Heart right ventricle (tissue), 16 donors: ENCODE measurements around the gene ZNF618. TPM values are rescaled to one million over a fixed set of nuclear protein-coding genes. Genes with fewer than 3 reads are reported as not detected.

Source experiments
- ATAC-seq, 8 donors: fragments of 200-7000 bp; cut with Tn5 transposase; one replicate each; pipeline ENCODE4 v1.9.1; 2020; ENCODE audit warnings: mild to moderate bottlenecking in 8 of 8, moderate library complexity in 8 of 8, moderate number of reproducible peaks in 1 of 8
- DNase-seq, 2 donors: peaks; one replicate each; pipeline ENCODE4 v3.0.0-alpha.2; 2020
- H3K27ac ChIP-seq, 10 donors: fragments of 200-600 bp; sonication (generic) in 2 of 10; one replicate each; pipeline versions ENCODE4 v1.5.0 to v1.8.0; 2020 to 2022; ENCODE audit warnings: mild to moderate bottlenecking in 3 of 10
- H3K27me3 ChIP-seq, 7 donors: fragments of 200-600 bp; one replicate each; pipeline ENCODE4 v1.8.0; 2021 to 2022; ENCODE audit warnings: mild to moderate bottlenecking in 2 of 7
- H3K36me3 ChIP-seq, 9 donors: fragments of 200-600 bp; sonication (generic) in 1 of 9; one replicate each; pipeline versions ENCODE4 v1.5.0 to v1.8.0; 2020 to 2022; ENCODE audit warnings: mild to moderate bottlenecking in 2 of 9
- H3K4me1 ChIP-seq, 9 donors: fragments of 200-600 bp; sonication (generic) in 1 of 9; one replicate each; pipeline versions ENCODE4 v1.5.0 to v1.8.0; 2020 to 2022; ENCODE audit warnings: mild to moderate bottlenecking in 4 of 9
- H3K4me3 ChIP-seq, 10 donors: fragments of 200-600 bp; sonication (generic) in 2 of 10; one replicate each; pipeline versions ENCODE4 v1.5.0 to v1.8.0; 2020 to 2022; ENCODE audit warnings: mild to moderate bottlenecking in 7 of 10, moderate library complexity in 2 of 10
- H3K9me3 ChIP-seq, 11 donors: fragments of 200-600 bp in 10 of 11; sonication (generic) in 2 of 11; one replicate each; pipeline versions ENCODE4 v1.5.0 to v1.8.0; 2013 to 2022; ENCODE audit warnings: mild to moderate bottlenecking in 2 of 11, control low read depth in 1 of 11, moderate library complexity in 1 of 11
- WGBS, 2 donors: extraction: QIAGEN DNeasy Blood & Tissue Kit; methylation state at CpG; one replicate each; pipeline ENCODE4 v1.1.7; 2013; ENCODE audit warnings: inconsistent platforms in 1 of 2; 5-methylcytosine and 5-hydroxymethylcytosine counted together
- intact Hi-C, 10 donors: fragments of 100-400 bp; cut with DNase I; formaldehyde crosslinking; loops; one replicate each; pipeline versions ENCODE4 v1.11.1 to v1.14.2; 2022
- polyA plus RNA-seq, 2 donors: library from polyadenylated mRNA; stranded (reverse); fragments of 200-250 nt; gene quantifications; one replicate each; pipeline ENCODE4 v1.2.3, GENCODE V29; 2013
- total RNA-seq, 10 donors: library from RNA; stranded (reverse); fragmentation: NEBNext Ultra II Directional in 3 of 10; extraction: Animal tissue kit (Norgen Biotek cat#: 25700) in 3 of 10; gene quantifications; one replicate each; pipeline versions ENCODE4 v1.2.1 to v1.2.4, GENCODE V29; 2021 to 2023
- TF ChIP-seq, protein P1 (sequence below), 9 donors: fragments of 200-600 bp; sonication (generic) in 2 of 9; IDR thresholded peaks; one replicate each; pipeline versions ENCODE4 v1.5.0 to v1.8.0; 2021 to 2022; ENCODE audit warnings: antibody characterized with exemption in 9 of 9, mild to moderate bottlenecking in 5 of 9, moderate library complexity in 1 of 9
- donor health status: Arrhythmogenic right ventricular cardiomyopathy.
- donor health status: ischemic (EF 13 %, LVEDD 7.1; RV severe dilation, severe dysfunction).
- donor health status: healthy with polysubstance abuse.
- donor health status: DM: no; HTN: yes; CAD: no.
- donor health status: DM: no; HTN: no; CAD: no.
- donor health status: ischemic (EF 25% LVEDD 6.9; RV normal size, moderate dysfunction).
- donor health status: ischemic (EF 25% LVEDD 5.7; RV mildly dilated, moderate dysfunction).
- donor health status: healthy.
- donor health status: DM: yes; HTN: yes; CAD: no.
- donor health status: Ischemic cardiomyopathy.
- donor health status: ischemic (EF 35%, LVEDD 5.7; RV mildly dilated, moderate dysfunction).
- donor health status: nonischemic (EF 11% LVEDD 7.7; RV severe dilation, severe dysfunction).
- donor health status: DM: yes; HTN: yes; CAD: no.
- donor health status: PGD.
- donor health status: ischemic (EF 29% LVEDD 5.4; RV normal size, mild dysfunction).
- donor health status: nonischemic (EF 23%, LVEDD 6.1; RV moderate dilation, normal function).

ZNF618 gene
- total and polyA plus RNA-seq, 12 donors = 0.59 to 2.5 (median 1.6) TPM

GRCh38 chr9:114061830-114062474 lies 185.8 kb downstream of the ZNF618 start:
- peaks cover 0 to 5% (median 0%) of the 10 kb centered on the region in 11 donors for H3K9me3 ChIP-seq
- peaks cover 0 to 20% (median 8%) of the 10 kb centered on the region in 9 donors for H3K4me1 ChIP-seq
- DNase-seq (no peak), ATAC-seq (no peak)
- H3K27ac ChIP-seq = no peak overlapping the region
- 69 to 74% methylated on average over 4 of the region's 4 CpGs for WGBS, 2 donors
- intact Hi-C loops = no loop called here
- H3K4me3 ChIP-seq = no peak overlapping the region
- TF ChIP-seq, protein P1, sequence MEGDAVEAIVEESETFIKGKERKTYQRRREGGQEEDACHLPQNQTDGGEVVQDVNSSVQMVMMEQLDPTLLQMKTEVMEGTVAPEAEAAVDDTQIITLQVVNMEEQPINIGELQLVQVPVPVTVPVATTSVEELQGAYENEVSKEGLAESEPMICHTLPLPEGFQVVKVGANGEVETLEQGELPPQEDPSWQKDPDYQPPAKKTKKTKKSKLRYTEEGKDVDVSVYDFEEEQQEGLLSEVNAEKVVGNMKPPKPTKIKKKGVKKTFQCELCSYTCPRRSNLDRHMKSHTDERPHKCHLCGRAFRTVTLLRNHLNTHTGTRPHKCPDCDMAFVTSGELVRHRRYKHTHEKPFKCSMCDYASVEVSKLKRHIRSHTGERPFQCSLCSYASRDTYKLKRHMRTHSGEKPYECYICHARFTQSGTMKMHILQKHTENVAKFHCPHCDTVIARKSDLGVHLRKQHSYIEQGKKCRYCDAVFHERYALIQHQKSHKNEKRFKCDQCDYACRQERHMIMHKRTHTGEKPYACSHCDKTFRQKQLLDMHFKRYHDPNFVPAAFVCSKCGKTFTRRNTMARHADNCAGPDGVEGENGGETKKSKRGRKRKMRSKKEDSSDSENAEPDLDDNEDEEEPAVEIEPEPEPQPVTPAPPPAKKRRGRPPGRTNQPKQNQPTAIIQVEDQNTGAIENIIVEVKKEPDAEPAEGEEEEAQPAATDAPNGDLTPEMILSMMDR (IDR thresholded peaks at IDR 0.05) = no peak
- no peaks in the 10 kb centered on the region for H3K36me3 ChIP-seq
- peaks cover 0 to 18% (median 0%) of the 10 kb centered on the region in 7 donors for H3K27me3 ChIP-seq

- intact Hi-C loops = no loop called here
- 86 to 87% methylated on average over 8 of the region's 8 CpGs for WGBS, 2 donors
These were observed 189.2 kb downstream of the ZNF618 start for GRCh38 chr9:114065304-114065703.

DNA sequence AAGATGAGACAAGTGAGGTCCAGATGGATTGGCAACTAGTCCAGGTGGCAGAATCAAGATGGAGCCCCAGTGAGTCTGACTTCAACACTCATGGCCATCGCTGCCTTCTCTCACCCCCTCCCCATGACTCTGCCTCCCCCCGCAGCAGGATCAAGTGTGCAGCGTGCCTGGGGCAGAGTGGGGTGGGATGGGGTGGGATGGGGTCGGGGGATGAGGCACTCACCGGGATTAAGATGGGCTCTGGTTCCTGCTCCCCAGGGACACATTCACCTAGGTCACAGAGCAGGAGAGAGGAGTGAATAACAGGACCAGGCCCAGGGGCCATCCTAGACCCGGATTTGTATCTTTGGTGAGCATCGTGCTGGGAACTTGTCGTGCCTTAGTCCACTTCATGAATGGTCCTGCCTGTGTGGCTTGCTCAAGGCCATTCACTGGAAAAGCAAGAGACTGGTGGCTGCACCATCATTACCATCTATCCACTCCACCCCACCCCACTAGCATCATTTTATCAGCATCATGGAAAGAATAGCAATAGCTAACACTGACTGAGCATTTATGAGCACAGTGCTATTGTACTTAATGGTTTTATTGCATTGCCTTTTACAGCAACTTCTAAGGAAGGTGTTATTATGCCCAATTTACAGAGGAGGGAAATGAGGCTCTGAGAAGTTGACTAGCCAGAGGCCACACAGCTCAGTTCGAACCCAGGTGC lies 193.5 kb downstream of the ZNF618 start:
- intact Hi-C loops = no loop called here
- Histone ChIP-seq H3K4me3 (no peak overlapping the region), H3K27me3 (peaks cover 0 to 6% (median 0%) of the 10 kb centered on the region in 7 donors), H3K27ac (no peak overlapping the region), H3K9me3 (no peaks in the 10 kb centered on the region), H3K36me3 (no peaks in the 10 kb centered on the region), H3K4me1 (peaks cover 0 to 13% (median 7%) of the 10 kb centered on the region in 9 donors)
- 86 to 90% methylated on average over 9 of the region's 9 CpGs for WGBS, 2 donors
- ATAC-seq = no peak
- TF ChIP-seq, protein P1 (IDR thresholded peaks at IDR 0.05) = no peak
- DNase-seq = no peak

More at GRCh38 chr9:114065304-114065703, 189.2 kb downstream of the ZNF618 start:
- Histone ChIP-seq H3K9me3 (peaks cover 0 to 5% (median 0%) of the 10 kb centered on the region in 11 donors), H3K36me3 (no peaks in the 10 kb centered on the region), H3K27me3 (peaks cover 0 to 18% (median 0%) of the 10 kb centered on the region in 7 donors), H3K4me3 (no peak overlapping the region), H3K4me1 (peaks cover 0 to 3% (median 0%) of the 10 kb centered on the region in 9 donors), H3K27ac (no peak overlapping the region)
- ATAC-seq = no peak
- TF ChIP-seq, protein P1 (IDR thresholded peaks at IDR 0.05) = no peak
- no peak for DNase-seq

DNA sequence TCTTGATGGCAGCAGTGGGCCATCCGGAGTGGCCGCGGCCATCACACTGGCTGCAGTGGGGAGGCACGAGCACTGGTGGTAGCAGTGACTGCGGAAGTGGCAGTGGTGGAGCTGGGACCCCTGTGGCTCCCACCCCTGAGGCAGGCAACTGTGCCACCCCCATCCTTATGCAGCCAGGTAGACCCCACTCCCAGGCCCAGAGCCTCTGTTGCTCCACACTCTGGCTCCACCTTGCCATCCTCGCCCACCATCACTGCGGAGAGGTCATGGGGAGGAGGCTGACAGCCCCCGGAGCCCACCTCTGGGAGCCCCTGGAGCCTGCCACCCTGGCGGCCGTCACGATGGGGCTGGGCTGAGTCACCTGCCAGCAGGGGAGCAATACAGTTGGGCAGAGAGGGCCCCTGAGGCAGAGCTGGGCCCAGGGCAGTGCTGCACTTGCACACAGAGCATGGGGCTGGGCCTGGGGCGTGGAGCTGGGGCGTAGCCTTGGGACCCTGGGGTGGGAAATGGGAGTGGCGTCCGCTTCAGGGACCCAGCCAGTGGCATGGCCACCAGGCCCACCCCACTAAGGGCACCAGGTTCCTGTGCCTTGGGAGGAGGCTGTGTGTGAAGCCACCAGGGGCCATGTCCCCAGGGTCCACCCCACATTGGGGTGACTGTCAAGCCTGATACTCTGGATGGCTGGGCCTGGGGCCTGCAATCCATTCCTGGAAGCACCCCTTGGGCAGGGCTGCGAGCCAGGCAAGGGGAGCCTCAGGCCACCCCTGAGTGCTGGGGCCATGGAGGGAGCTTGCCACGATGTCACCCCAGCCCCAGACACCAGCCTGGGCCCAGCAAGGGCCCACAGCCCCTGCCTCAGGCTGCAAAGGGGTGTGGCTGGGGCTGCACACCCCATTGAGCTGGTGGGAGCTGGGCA lies 194.3 kb downstream of the ZNF618 start:
- ATAC-seq = peak in 3 of 8 donors; percentile 14 to 48 (median 16)
- Histone ChIP-seq H3K4me3 (no peak overlapping the region), H3K4me1 (peaks cover 0 to 13% (median 7%) of the 10 kb centered on the region in 9 donors), H3K9me3 (no peaks in the 10 kb centered on the region), H3K36me3 (no peaks in the 10 kb centered on the region), H3K27ac (no peak overlapping the region), H3K27me3 (peaks cover 0 to 10% (median 0%) of the 10 kb centered on the region in 7 donors)
- DNase-seq = no peak
- WGBS, 2 donors = 93 to 95% methylated on average over 17 of the region's 17 CpGs
- intact Hi-C loops = no loop called here
- TF ChIP-seq, protein P1 (IDR thresholded peaks at IDR 0.05) = no peak
